ENCODE data around the gene C4orf33.

DNA sequence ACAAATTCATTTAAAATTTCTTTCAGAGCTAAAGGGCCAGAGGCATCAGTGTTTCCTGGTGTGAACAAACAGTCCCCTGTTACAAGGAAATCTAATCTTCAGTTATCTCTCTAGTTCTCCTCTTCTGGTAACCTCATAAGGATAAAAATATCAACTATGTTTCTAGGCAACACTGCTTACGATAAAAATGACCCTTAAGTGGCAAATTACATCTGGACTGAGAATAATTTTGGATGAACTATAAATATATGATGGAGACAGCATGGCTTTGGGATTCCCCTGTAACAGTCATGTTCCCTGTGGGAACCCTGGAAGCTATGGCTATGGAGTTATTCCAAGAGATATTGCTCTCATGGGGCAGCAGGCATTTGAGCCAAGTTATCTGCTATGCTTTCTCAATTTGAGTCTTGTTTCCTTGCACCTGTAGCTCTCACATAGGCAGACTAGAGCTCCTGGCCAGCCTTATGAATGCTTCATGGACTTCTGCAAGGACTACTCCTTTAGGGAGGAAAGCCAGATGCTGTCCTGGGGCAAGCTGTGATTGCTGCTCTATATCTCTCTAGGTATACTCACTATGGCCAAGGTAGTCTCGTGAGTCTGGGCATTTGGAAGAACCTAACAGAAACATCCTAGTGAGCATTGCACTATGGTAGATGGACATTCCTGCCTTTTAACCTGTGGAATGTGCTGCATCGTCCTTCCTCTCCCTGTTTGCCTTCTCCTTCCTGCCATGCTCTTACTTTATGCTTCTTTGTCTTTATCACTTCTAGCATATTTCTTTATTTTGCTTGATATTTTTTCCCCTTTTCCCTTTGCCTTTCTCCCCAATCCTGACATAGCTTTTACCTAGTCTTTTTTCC, 14.2 kb downstream of the C4orf33 start:
- TF ChIP-seq, protein P1, sequence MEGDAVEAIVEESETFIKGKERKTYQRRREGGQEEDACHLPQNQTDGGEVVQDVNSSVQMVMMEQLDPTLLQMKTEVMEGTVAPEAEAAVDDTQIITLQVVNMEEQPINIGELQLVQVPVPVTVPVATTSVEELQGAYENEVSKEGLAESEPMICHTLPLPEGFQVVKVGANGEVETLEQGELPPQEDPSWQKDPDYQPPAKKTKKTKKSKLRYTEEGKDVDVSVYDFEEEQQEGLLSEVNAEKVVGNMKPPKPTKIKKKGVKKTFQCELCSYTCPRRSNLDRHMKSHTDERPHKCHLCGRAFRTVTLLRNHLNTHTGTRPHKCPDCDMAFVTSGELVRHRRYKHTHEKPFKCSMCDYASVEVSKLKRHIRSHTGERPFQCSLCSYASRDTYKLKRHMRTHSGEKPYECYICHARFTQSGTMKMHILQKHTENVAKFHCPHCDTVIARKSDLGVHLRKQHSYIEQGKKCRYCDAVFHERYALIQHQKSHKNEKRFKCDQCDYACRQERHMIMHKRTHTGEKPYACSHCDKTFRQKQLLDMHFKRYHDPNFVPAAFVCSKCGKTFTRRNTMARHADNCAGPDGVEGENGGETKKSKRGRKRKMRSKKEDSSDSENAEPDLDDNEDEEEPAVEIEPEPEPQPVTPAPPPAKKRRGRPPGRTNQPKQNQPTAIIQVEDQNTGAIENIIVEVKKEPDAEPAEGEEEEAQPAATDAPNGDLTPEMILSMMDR (conservative IDR thresholded peaks at IDR 0.05 in 1 of 2, IDR thresholded peaks at IDR 0.05 in 1 of 2; ENCODE audit: extremely low read depth in 1 of 2, insufficient read depth in 1 of 2, low read depth in 1 of 2, low read length in 2 of 2), result no peak
- TF ChIP-seq EZH2 (IDR thresholded peaks at IDR 0.05; ENCODE audit: borderline replicate concordance, low read length), result no peak
